Measurements from ENCODE around the gene LHX2. TPM values are rescaled to one million over a fixed set of nuclear protein-coding genes. Genes with fewer than 3 reads are reported as not detected.

The LHX2 gene
- total RNA-seq, 1 experiment from 2014 or later = not detected

- Mint-ChIP-seq H3K27me3 (ENCODE audit: unreplicated experiment) (peaks cover 100% of the 10 kb centered on the region), H3K4me3 (ENCODE audit: low read depth, unreplicated experiment) (no peak overlapping the region), H3K27ac (ENCODE audit: unreplicated experiment) (no peak overlapping the region), H3K9me3 (ENCODE audit: low read depth, unreplicated experiment) (no peaks in the 10 kb centered on the region), H3K36me3 (ENCODE audit: insufficient read depth, unreplicated experiment) (no peaks in the 10 kb centered on the region), H3K4me1 (ENCODE audit: low read depth, unreplicated experiment) (peaks cover 8% of the 10 kb centered on the region)
- DNase-seq = no peak
- intact Hi-C loops (cut with micrococcal nuclease; ENCODE audit: unreplicated experiment) = no loop called here
- CTCF ChIA-PET = interaction anchor here (0.9 kb wide), 1 partner anchor 636 kb away, joined by 3 read pairs; no protein-coding TSS in a partner anchor
- no TSS peak for BruUV-seq (replicated peaks)
- no peak for TF ChIP-seq CTCF (IDR thresholded peaks at IDR 0.05; ENCODE audit: unreplicated experiment)
Measured at GRCh38 chr9:124037790-124038189, 26.2 kb downstream of the LHX2 start.

DNA sequence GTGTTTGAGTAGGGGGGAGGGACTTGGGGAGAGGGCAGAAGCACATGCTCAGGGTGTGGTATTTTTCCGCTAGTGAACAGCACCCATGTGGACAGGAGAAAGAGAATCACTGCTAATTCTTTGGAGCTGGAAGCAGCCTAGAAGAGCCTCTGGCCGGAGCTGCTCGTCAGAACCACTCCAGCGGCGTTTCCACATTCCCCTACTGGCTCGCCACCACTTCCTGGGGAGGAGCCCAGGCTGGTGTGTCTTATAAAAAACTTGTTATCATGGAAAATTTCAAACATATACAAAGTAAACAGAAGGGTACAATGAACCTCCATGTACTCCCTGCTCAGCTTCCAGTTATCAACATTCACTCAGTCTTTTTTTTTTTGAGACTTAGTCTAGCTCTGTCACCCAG, 26.7 kb downstream of the LHX2 start:
- Mint-ChIP-seq H3K4me1 (ENCODE audit: low read depth, unreplicated experiment) (peaks cover 8% of the 10 kb centered on the region), H3K4me3 (ENCODE audit: low read depth, unreplicated experiment) (no peak overlapping the region), H3K27me3 (ENCODE audit: unreplicated experiment) (peaks cover 97% of the 10 kb centered on the region), H3K36me3 (ENCODE audit: insufficient read depth, unreplicated experiment) (no peaks in the 10 kb centered on the region), H3K9me3 (ENCODE audit: low read depth, unreplicated experiment) (no peaks in the 10 kb centered on the region), H3K27ac (ENCODE audit: unreplicated experiment) (no peak overlapping the region)
- no TSS peak for BruUV-seq (replicated peaks)
- no peak for TF ChIP-seq CTCF (IDR thresholded peaks at IDR 0.05; ENCODE audit: unreplicated experiment)
- no peak for DNase-seq
- intact Hi-C loops (cut with micrococcal nuclease; ENCODE audit: unreplicated experiment) = no loop called here
- CTCF ChIA-PET = interaction anchor here (0.9 kb wide), 1 partner anchor 636 kb away, joined by 3 read pairs; no protein-coding TSS in a partner anchor

GRCh38 chr9:124038790-124039633, 27.4 kb downstream of the LHX2 start:
- intact Hi-C loops (cut with micrococcal nuclease; ENCODE audit: unreplicated experiment) = no loop called here
- peaks cover 8% of the 10 kb centered on the region for H3K4me1 Mint-ChIP-seq (ENCODE audit: low read depth, unreplicated experiment)
- H3K27me3 Mint-ChIP-seq (ENCODE audit: unreplicated experiment) = peaks cover 95% of the 10 kb centered on the region
- no peak overlapping the region for H3K4me3 Mint-ChIP-seq (ENCODE audit: low read depth, unreplicated experiment)
- H3K9me3 Mint-ChIP-seq (ENCODE audit: low read depth, unreplicated experiment) = no peaks in the 10 kb centered on the region
- DNase-seq = no peak
- H3K27ac Mint-ChIP-seq (ENCODE audit: unreplicated experiment) = no peak overlapping the region
- no TSS peak for BruUV-seq (replicated peaks)
- CTCF ChIA-PET = interaction anchor here (0.6 to 0.9 kb wide), 2 partner anchors 82 to 637 kb away, joined by 3 to 5 read pairs; no protein-coding TSS in a partner anchor
- TF ChIP-seq CTCF (IDR thresholded peaks at IDR 0.05; ENCODE audit: unreplicated experiment) = no peak
- no peaks in the 10 kb centered on the region for H3K36me3 Mint-ChIP-seq (ENCODE audit: insufficient read depth, unreplicated experiment)

- TF ChIP-seq CTCF (IDR thresholded peaks at IDR 0.05; ENCODE audit: unreplicated experiment) = no peak
- no peak overlapping the region for H3K4me3 Mint-ChIP-seq (ENCODE audit: low read depth, unreplicated experiment)
Measured at GRCh38 chr9:124040186-124040931, 28.8 kb downstream of the LHX2 start.

More at GRCh38 chr9:124040186-124040931, 28.8 kb downstream of the LHX2 start:
- H3K27ac Mint-ChIP-seq (ENCODE audit: unreplicated experiment) = no peak overlapping the region
- DNase-seq = no peak
- H3K36me3 Mint-ChIP-seq (ENCODE audit: insufficient read depth, unreplicated experiment) = peaks cover 4% of the 10 kb centered on the region
- H3K4me1 Mint-ChIP-seq (ENCODE audit: low read depth, unreplicated experiment) = peaks cover 8% of the 10 kb centered on the region
- peaks cover 95% of the 10 kb centered on the region for H3K27me3 Mint-ChIP-seq (ENCODE audit: unreplicated experiment)
- CTCF ChIA-PET = interaction anchor here (0.6 kb wide), 3 partner anchors 58 to 556 kb away, joined by 3 to 5 read pairs (median 4); no protein-coding TSS in a partner anchor
- H3K9me3 Mint-ChIP-seq (ENCODE audit: low read depth, unreplicated experiment) = no peaks in the 10 kb centered on the region
- no TSS peak for BruUV-seq (replicated peaks)
- intact Hi-C loops (cut with micrococcal nuclease; ENCODE audit: unreplicated experiment) = loop anchor here (10.0 kb wide), 1 partner anchor 496 kb away; no protein-coding TSS in a partner anchor
